ENCODE measurements around the gene APOA4.
A peak's percentile ranks its signal among the peaks of the same experiment; 100 is the strongest.

APOA4 gene

DNA sequence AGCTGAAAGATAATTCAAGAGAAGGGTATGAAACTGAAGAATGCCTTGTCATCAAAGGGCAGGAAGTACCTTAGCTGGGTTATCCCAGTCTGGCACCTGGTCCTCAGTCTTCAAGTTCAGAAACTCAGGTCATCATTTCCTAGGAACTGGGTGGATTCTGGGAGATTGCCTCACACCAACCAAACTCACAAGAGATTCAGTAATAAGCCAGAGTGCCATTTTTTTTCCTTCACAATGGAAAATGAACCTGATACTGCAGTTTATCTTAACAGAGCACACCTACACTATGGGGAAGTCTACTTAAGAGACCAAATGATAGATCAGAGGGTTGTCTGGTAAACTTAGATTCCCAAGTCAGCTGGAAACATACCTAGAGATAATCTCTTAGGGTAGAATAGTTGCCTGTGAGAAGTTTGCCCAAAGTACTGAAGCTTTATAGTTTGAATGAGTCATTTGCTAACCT is 46.6 kb downstream of the APOA4 start:
- DNase-seq (ENCODE audit: low read depth in 2 of 2), result no peak

DNA sequence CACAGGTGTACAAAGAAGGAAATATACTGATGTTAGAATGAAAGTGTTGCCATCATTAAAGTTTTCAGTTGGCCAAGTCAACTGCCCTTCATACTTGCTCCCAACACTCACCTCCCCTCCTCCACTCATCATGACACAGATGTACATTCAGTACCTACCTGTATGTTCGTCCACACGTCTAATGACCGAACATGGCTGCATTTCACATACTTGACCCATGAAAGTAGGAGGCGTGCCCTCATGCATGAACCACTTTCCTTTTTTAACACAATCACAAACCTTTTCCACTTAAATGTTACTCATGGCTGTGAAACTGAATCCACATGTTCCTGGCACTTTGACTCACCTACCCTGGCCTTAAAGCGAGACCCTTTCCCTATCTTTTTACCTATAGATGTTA is 47.1 kb downstream of the APOA4 start:
- DNase-seq (ENCODE audit: low read depth in 2 of 2), result no peak

DNA sequence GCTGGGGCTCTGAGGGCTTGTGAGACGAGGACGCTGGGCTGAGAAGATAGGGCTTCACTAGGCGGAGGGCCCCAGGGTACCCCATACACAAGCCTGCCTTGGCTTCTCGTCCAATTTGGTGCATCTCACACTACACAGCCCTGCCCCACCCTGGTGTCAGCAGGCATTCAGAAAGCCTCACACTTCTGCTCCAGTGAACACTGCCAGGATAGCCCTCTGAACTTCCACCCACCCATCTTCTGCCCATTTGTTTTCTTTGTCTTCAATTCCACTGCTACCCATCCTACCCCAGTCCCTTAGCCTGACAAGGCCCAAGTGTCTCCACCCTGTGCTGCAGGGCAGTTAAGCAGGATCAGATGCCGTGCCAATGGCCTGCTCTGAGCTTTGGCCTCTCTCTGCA is 48.4 kb downstream of the APOA4 start:
- no peak for DNase-seq (ENCODE audit: low read depth in 2 of 2)

DNA sequence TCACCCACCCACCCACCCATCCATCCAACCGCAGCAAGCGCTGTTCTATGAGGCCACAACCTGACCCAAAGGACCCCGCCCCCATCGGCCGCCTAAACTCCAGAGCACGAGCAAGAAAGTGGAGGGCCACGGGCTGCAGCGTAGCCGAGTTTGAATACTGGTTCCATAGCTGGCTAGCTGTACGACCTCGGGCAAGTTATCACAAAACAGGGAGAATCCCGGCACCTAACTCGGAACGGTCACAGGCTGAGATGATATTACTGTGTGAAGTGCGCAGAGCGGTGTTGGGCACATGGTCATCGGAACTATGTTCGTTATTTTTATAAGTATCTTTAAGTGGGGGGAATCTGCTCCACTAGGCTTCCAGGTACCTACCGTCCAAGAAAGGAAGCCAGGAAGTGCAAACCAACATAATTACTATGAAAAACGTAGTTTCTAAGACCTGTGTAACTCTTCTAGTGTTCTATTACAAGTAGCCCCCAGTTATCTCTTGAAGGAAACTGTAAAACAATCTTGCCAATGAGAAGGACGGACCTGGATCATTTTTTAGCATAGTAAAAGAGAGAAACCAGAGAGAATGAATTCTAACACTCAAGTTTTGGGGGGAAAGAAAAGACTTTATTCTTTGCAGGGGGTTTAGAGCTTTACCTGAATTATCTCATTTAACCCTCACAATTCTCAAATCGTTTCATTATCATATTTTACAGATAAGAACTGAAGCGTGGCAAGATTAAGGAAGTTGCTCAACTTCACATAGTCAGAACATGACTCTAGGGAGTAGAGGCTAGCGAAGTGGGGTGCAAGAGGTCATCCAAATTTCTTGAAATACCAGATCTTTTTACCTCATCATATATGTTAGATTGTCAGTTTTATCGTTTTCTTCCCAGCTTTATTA is 49.7 kb downstream of the APOA4 start:
- DNase-seq (ENCODE audit: low read depth in 2 of 2), result no peak

DNA sequence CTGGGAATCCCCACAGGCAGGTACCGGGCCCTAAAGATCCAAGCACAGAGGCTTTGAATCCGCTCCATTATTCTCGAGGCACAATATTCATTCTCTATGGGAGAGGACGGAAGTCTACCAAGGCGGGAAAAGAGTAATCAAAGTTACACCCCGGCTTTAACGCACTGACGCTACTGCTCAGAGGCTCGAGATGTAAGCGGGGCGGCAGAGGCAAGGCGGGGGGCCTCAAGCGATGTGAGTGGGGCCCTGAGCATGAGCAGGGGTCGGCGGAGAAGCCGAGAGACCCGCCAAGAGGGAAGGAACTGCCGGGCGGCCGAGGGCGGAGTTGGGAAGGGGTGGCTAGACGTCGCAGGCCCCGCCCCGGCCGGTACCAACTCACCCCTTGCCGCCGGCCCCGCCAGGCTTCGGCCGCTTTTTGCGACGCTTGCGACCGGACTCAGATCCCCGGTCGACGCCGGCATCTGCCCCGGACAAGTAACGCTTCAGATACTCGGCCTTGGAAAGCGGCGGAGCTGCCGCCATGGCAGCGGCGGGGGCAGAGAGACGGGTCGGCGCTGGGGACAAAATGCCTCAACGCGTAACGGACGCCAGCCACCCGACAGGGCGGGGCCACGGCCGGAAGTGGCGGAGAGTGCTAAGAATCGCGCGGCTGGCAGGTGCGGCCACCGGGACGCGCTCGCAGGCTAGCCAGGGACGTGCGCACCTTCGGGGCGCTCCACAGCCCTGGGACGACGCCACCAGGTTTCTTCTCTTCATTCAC is 50.5 kb downstream of the APOA4 start, which contains the start of gene BUD13:
BUD13 (minus strand) TSS at position 545 of the 760 bp plus-strand sequence; CDS start at position 522, 23 bp downstream.
- peak; percentile 83 to 92 for DNase-seq (ENCODE audit: low read depth in 2 of 2)

DNA sequence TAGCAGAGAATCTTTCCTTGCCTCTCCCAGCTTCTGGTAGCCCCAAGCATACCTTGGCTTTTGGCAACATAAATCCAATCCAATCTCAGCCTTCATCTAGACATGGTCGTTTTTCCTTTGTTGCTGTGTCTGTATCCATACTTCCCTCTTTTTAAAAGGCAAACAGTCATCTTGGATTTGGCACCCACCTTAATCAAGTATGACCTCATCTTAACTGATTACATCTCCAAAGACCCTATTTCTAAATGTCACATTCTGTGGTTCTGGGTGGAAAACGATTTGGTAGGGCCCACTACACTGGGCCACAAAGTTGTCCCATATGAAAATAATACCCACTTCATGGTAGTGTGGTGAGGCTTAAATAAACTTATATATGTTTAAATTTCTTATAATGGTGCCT is 51.2 kb downstream of the APOA4 start:
- no peak for DNase-seq (ENCODE audit: low read depth in 2 of 2)
